Gastrocnemius medialis (tissue), 4 donors: Measurements from ENCODE around the gene RBM33.

Experiments
- CTCF ChIP-seq, 5 experiments: fragments of 450-650 bp in 3 of 5; fragments of 200-600 bp in 2 of 5; sonication (generic) in 2 of 5; IDR thresholded peaks in 4 of 5; conservative IDR thresholded peaks in 1 of 5; 1 replicate in 4 of 5; 2 replicates in 1 of 5; pipeline ENCODE4 v1.5.1; 2016 to 2019; ENCODE audit warnings: antibody characterized with exemption in 5 of 5, mild to moderate bottlenecking in 3 of 5, moderate library complexity in 3 of 5
- POLR2A ChIP-seq, 2 donors: fragments of 450-650 bp; IDR thresholded peaks; one replicate each; pipeline ENCODE4 v1.6.1; 2017; ENCODE audit warnings: antibody characterized with exemption in 2 of 2, mild to moderate bottlenecking in 2 of 2, moderate library complexity in 2 of 2

GRCh38 chr7:155738652-155739537, 94.4 kb downstream of the RBM33 start:
- TF ChIP-seq CTCF (IDR thresholded peaks at IDR 0.05 in 4 of 5, conservative IDR thresholded peaks at IDR 0.05 in 1 of 5) (peak; percentile 35 to 63 (median 51)), POLR2A (IDR thresholded peaks at IDR 0.05) (no peak)
